Left ventricle myocardium inferior (tissue), 1 donor: ENCODE measurements around the gene PCDHA10. TPM values are rescaled to one million over a fixed set of nuclear protein-coding genes. Genes with fewer than 3 reads are reported as not detected.
"Not testable (repeated sequence)": the region's sequence is repeated elsewhere in the genome, so short reads cannot be mapped to it uniquely, and the experiment has no call there.

Experiments used
- DNase-seq: peaks from one replicate; pipeline ENCODE4 v3.0.0-alpha.2; 2020
- H3K27ac ChIP-seq: fragments of 200-600 bp; replicated peaks from 2 replicates; pipeline ENCODE4 v1.8.0; 2021
- H3K27me3 ChIP-seq: fragments of 200-600 bp; 2 replicates; pipeline ENCODE4 v1.8.0; 2021; ENCODE audit warnings: low read depth
- H3K36me3 ChIP-seq: fragments of 200-600 bp; 2 replicates; pipeline ENCODE4 v1.8.0; 2021
- H3K4me1 ChIP-seq: fragments of 200-600 bp; 2 replicates; pipeline ENCODE4 v1.8.0; 2021
- H3K4me3 ChIP-seq: fragments of 200-600 bp; 2 replicates; pipeline ENCODE4 v1.8.0; 2021; ENCODE audit warnings: mild to moderate bottlenecking, moderate library complexity
- H3K9me3 ChIP-seq: fragments of 200-600 bp; replicated peaks from 2 replicates; pipeline ENCODE4 v1.8.0; 2021
- CTCF ChIP-seq: fragments of 200-600 bp; IDR thresholded peaks from 2 replicates; pipeline ENCODE4 v1.8.0; 2021; ENCODE audit warnings: antibody characterized with exemption, mild to moderate bottlenecking, borderline replicate concordance
- intact Hi-C: fragments of 100-400 bp; cut with micrococcal nuclease; formaldehyde crosslinking; loops from one replicate; pipeline ENCODE4 v1.11.0; 2022
- total RNA-seq: library from RNA; stranded (reverse); fragmentation: NEBNext Ultra II Directional; extraction: Animal tissue kit (Norgen Biotek cat#: 25700); gene quantifications from one replicate; pipeline ENCODE4 v1.2.1, GENCODE V29; 2021
- donor health status: DM: no; HTN: yes; CAD: no; lungs with severe emphysema.

The PCDHA10 gene
- total RNA-seq, 1 donor from 2014 or later, result 0.05 TPM

GRCh38 chr5:140840978-140841962, 14.4 kb upstream of the PCDHA10 start, which contains the start of gene PCDHA8:
PCDHA8 (plus strand) TSS chr5:140841187; CDS start chr5:140841322, 135 bp downstream.
- H3K4me1 ChIP-seq, result no peaks in the 10 kb centered on the region
- TF ChIP-seq CTCF, result no peak
- no peak within 1 kb of the TSS for H3K27ac ChIP-seq
- intact Hi-C loops, result no loop called here
- H3K4me3 ChIP-seq, result no peak within 1 kb of the TSS
- H3K36me3 ChIP-seq, result no peaks in the 10 kb centered on the region
- peaks cover 57% of the 10 kb centered on the region for H3K27me3 ChIP-seq
- H3K9me3 ChIP-seq, result peaks cover 53% of the 10 kb centered on the region
- no peak for DNase-seq

- H3K36me3 ChIP-seq, result no peaks in the 10 kb centered on the region
- peaks cover 52% of the 10 kb centered on the region for H3K9me3 ChIP-seq
- H3K4me3 ChIP-seq, result no peak overlapping the region
- intact Hi-C loops, result no loop called here
- peaks cover 62% of the 10 kb centered on the region for H3K27me3 ChIP-seq
- H3K27ac ChIP-seq, result no peak overlapping the region
- no peak for DNase-seq
- TF ChIP-seq CTCF, result no peak
- no peaks in the 10 kb centered on the region for H3K4me1 ChIP-seq
These were observed 12.6 kb upstream of the PCDHA10 start for GRCh38 chr5:140842798-140843733.

- H3K27ac ChIP-seq, H3K4me1 ChIP-seq, intact Hi-C loops, DNase-seq, H3K36me3 ChIP-seq, H3K4me3 ChIP-seq: not testable (repeated sequence)
- H3K27me3 ChIP-seq, result peaks cover 67% of the 10 kb centered on the region
- H3K9me3 ChIP-seq, result peaks cover 47% of the 10 kb centered on the region
These were observed 7.3 kb upstream of the PCDHA10 start, which contains the start of gene PCDHA9 for GRCh38 chr5:140848139-140849102. PCDHA9 (plus strand) TSS chr5:140848382; CDS start chr5:140848496, 114 bp downstream.

- Histone ChIP-seq H3K9me3 (peaks cover 38% of the 10 kb centered on the region), H3K27me3 (peaks cover 70% of the 10 kb centered on the region)
These were observed 5.7 kb upstream of the PCDHA10 start for GRCh38 chr5:140849831-140850634.

GRCh38 chr5:140857177-140857986, 1.7 kb downstream of the PCDHA10 start:
- H3K27ac ChIP-seq, result no peak overlapping the region
- no peak overlapping the region for H3K4me3 ChIP-seq
- intact Hi-C loops, result no loop called here
- H3K9me3 ChIP-seq, result peaks cover 73% of the 10 kb centered on the region
- DNase-seq, result no peak
- H3K4me1 ChIP-seq, result no peaks in the 10 kb centered on the region
- H3K27me3 ChIP-seq, result peaks cover 81% of the 10 kb centered on the region
- TF ChIP-seq CTCF, result no peak
- H3K36me3 ChIP-seq, result no peaks in the 10 kb centered on the region

More at GRCh38 chr5:140849831-140850634, 5.7 kb upstream of the PCDHA10 start:
- intact Hi-C loops, H3K4me1 ChIP-seq, H3K4me3 ChIP-seq, DNase-seq, H3K27ac ChIP-seq, H3K36me3 ChIP-seq: not testable (repeated sequence)
